ENCODE measurements around the gene ZNF423. TPM values are rescaled to one million over a fixed set of nuclear protein-coding genes. Genes with fewer than 3 reads are reported as not detected.

ZNF423 gene
- total RNA-seq, 1 donor from 2014 or later, result 19.8 TPM

DNA sequence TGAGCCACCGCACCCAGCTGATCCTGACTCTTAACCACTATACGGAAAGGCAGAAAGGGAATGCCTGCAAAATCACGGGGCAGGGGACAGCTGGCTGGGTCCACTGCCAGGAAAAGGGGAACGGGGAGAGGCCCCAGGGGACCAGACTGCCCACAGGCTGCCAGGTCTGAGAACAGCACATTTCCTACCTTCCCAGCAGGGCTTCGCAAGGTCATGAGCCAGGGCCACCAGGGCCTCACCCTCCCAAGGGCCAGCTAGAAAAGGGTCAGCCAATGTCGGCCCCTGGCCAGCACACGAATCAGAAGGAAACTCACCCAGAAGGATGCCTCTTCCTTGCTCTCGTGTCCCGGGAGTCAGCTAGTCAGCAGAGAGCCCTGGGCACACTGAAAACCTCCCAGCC, 118.4 kb downstream of the ZNF423 start:
- DNase-seq (ENCODE audit: low spot score in 2 of 2, unreplicated experiment in 2 of 2), result no peak

DNA sequence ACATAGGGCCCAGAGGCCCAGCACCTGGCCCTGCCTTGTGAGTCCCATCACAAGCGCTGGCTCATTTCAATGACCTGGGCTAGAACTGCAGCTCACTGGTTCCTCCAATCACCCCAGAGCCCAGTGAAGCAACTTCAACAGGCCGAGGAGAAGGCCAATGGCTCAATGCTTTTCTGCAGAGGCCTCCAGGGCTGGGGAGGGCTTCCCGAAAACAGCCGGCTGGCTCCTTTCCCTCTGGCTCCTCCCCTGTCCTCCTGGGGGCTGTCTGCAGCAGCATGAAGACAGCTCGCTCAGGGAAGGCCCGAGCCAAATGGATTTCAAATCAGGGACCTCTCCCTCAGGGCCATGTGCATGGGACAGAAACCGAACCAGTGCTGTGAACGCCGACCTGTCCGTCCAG, 121.6 kb downstream of the ZNF423 start:
- Mint-ChIP-seq H3K4me3 (no peak overlapping the region), H3K36me3 (peaks cover 16% of the 10 kb centered on the region), H3K27ac (no peak overlapping the region), H3K27me3 (ENCODE audit: low read depth) (peaks cover 30% of the 10 kb centered on the region), H3K4me1 (peaks cover 7% of the 10 kb centered on the region), H3K9me3 (peaks cover 12% of the 10 kb centered on the region)
- no peak for DNase-seq (ENCODE audit: low spot score in 2 of 2, unreplicated experiment in 2 of 2)
- TF ChIP-seq, protein P1, sequence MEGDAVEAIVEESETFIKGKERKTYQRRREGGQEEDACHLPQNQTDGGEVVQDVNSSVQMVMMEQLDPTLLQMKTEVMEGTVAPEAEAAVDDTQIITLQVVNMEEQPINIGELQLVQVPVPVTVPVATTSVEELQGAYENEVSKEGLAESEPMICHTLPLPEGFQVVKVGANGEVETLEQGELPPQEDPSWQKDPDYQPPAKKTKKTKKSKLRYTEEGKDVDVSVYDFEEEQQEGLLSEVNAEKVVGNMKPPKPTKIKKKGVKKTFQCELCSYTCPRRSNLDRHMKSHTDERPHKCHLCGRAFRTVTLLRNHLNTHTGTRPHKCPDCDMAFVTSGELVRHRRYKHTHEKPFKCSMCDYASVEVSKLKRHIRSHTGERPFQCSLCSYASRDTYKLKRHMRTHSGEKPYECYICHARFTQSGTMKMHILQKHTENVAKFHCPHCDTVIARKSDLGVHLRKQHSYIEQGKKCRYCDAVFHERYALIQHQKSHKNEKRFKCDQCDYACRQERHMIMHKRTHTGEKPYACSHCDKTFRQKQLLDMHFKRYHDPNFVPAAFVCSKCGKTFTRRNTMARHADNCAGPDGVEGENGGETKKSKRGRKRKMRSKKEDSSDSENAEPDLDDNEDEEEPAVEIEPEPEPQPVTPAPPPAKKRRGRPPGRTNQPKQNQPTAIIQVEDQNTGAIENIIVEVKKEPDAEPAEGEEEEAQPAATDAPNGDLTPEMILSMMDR (IDR thresholded peaks at IDR 0.05; ENCODE audit: unreplicated experiment), result no peak

More for the DNA sequence above, 118.4 kb downstream of the ZNF423 start:
- Mint-ChIP-seq H3K4me1 (peaks cover 17% of the 10 kb centered on the region), H3K27ac (no peak overlapping the region), H3K36me3 (no peaks in the 10 kb centered on the region), H3K4me3 (no peak overlapping the region), H3K9me3 (no peaks in the 10 kb centered on the region), H3K27me3 (ENCODE audit: low read depth) (peaks cover 48% of the 10 kb centered on the region)
- TF ChIP-seq, protein P1 (IDR thresholded peaks at IDR 0.05; ENCODE audit: unreplicated experiment), result no peak

DNA sequence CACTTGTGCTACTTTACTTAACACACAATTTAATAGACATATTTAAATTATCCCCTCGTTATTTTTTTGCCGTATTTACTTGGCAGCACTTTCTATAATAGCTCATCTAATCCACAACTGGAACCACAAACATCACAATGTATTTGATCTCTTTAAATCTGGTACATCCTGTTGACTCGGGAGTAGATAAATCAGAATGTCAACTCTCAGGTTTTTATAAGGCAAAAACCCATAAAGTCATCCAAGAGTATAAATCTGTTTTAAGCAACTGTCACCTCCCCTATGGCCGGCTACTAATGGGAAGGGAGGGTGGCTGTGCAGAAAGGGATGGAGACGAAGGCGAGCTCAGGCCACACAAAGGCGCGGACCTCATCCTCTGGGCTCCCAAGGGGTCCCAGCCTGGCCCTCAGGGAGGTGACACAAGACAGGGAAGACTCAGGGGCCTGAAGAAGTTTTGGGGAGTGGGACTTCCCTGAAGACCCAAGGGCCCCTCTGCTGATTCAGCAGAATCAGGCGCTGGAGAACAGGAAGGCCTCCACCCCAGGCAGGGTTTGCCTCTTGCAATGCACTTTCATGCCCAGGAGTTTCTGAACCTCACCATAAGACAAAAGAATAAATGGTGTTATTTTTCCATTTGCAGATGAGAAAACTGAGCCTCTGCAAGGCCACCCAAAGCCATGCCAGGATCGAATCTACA, 122.5 kb downstream of the ZNF423 start:
- TF ChIP-seq, protein P1 (IDR thresholded peaks at IDR 0.05; ENCODE audit: unreplicated experiment), result no peak
- Mint-ChIP-seq H3K4me1 (peaks cover 7% of the 10 kb centered on the region), H3K4me3 (no peak overlapping the region), H3K9me3 (peaks cover 12% of the 10 kb centered on the region), H3K36me3 (peaks cover 16% of the 10 kb centered on the region), H3K27ac (no peak overlapping the region), H3K27me3 (ENCODE audit: low read depth) (peaks cover 26% of the 10 kb centered on the region)
- no peak for DNase-seq (ENCODE audit: low spot score in 2 of 2, unreplicated experiment in 2 of 2)

DNA sequence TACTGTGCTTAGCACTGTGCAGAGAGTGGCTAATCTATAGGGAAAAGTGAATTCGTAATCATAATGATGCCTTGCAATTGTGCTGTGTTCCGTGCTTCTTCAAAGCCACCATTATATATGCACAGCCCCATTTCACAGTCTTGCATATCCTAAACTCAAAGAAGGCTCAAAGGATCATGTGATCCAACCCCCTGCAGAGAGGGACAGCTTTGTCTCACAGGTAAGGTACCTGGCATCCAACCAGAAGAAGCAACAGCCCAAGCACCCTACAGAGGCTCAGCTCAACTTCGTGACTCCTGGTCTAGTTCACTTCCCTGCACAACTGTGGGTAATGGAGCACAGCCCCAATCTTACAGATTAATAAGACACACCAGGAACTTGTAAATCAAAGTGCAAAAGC, 124.0 kb downstream of the ZNF423 start:
- H3K27ac Mint-ChIP-seq, result no peak overlapping the region
- TF ChIP-seq, protein P1 (IDR thresholded peaks at IDR 0.05; ENCODE audit: unreplicated experiment), result no peak
- DNase-seq (ENCODE audit: low spot score in 2 of 2, unreplicated experiment in 2 of 2), result no peak
- no peak overlapping the region for H3K4me3 Mint-ChIP-seq
- H3K9me3 Mint-ChIP-seq, result peaks cover 12% of the 10 kb centered on the region
- H3K36me3 Mint-ChIP-seq, result peaks cover 16% of the 10 kb centered on the region
- H3K27me3 Mint-ChIP-seq (ENCODE audit: low read depth), result peaks cover 21% of the 10 kb centered on the region
- peaks cover 7% of the 10 kb centered on the region for H3K4me1 Mint-ChIP-seq

DNA sequence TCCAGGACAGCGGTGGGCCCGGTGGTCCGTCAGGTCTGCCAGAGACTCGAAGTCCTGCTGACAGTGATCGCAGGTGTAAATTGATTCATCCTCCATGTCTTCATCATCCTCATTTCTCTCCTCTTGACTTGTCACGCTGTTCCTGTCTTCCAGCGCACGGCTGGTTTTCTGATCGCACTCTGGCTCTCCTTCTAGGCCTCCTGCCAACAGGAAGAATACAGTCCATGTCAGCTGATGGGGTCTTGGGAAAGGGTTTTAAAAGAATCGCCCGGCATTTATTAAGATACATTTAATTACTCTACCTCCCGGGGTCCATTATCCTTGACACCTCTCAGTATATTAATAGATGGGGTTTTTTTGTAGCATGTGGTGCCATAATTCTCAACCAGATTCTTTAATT, 125.1 kb downstream of the ZNF423 start:
- Mint-ChIP-seq H3K27ac (no peak overlapping the region), H3K27me3 (ENCODE audit: low read depth) (peaks cover 11% of the 10 kb centered on the region), H3K4me1 (peaks cover 7% of the 10 kb centered on the region), H3K36me3 (peaks cover 16% of the 10 kb centered on the region), H3K4me3 (no peak overlapping the region), H3K9me3 (peaks cover 12% of the 10 kb centered on the region)
- no peak for DNase-seq (ENCODE audit: low spot score in 2 of 2, unreplicated experiment in 2 of 2)
- TF ChIP-seq, protein P1 (IDR thresholded peaks at IDR 0.05; ENCODE audit: unreplicated experiment), result no peak
